NCI-H2029 treated with DMSO at 0.1 percent for 48 hours (cell line): ENCODE results near the gene RAB14.

Source experiments
- DNase-seq: peaks from one replicate; lab custom pipeline; 2025; lab: John Stamatoyannopoulos, UW

RAB14 gene

GRCh38 chr9:121219530-121219929 lies 17.9 kb upstream of the RAB14 start:
- no peak for DNase-seq

GRCh38 chr9:121218357-121219027 lies 16.8 kb upstream of the RAB14 start:
- DNase-seq, result no peak

- no peak for DNase-seq
These were observed 16.1 kb upstream of the RAB14 start for GRCh38 chr9:121217609-121218292.

- DNase-seq, result no peak
These were observed 14.7 kb upstream of the RAB14 start for GRCh38 chr9:121216271-121216805.

GRCh38 chr9:121214005-121214404 lies 12.3 kb upstream of the RAB14 start:
- no peak for DNase-seq

- DNase-seq, result peak; percentile 87
These were observed 11.6 kb upstream of the RAB14 start for GRCh38 chr9:121213136-121213806.

- DNase-seq, result no peak
These were observed 8.9 kb upstream of the RAB14 start for GRCh38 chr9:121210536-121210935.

GRCh38 chr9:121207371-121207940 lies 5.8 kb upstream of the RAB14 start:
- DNase-seq, result no peak

GRCh38 chr9:121206516-121207370 lies 5.1 kb upstream of the RAB14 start:
- peak; percentile 4 for DNase-seq

GRCh38 chr9:121204611-121205010 lies 2.9 kb upstream of the RAB14 start:
- DNase-seq, result no peak

GRCh38 chr9:121204121-121204520 lies 2.5 kb upstream of the RAB14 start:
- no peak for DNase-seq

- no peak for DNase-seq
These were observed 478 bp downstream of the RAB14 start for GRCh38 chr9:121201045-121201737.

GRCh38 chr9:121200356-121200755 lies 1.3 kb downstream of the RAB14 start:
- DNase-seq, result no peak

- no peak for DNase-seq
These were observed 1.7 kb downstream of the RAB14 start for GRCh38 chr9:121199921-121200320.

- DNase-seq, result no peak
These were observed 3.1 kb downstream of the RAB14 start for GRCh38 chr9:121198512-121199042.

- DNase-seq, result no peak
These were observed 4.5 kb downstream of the RAB14 start for GRCh38 chr9:121197132-121197531.

GRCh38 chr9:121196389-121196788 lies 5.3 kb downstream of the RAB14 start:
- no peak for DNase-seq

- no peak for DNase-seq
These were observed 6.9 kb downstream of the RAB14 start for GRCh38 chr9:121194730-121195129.

GRCh38 chr9:121192959-121193640 lies 8.6 kb downstream of the RAB14 start:
- no peak for DNase-seq

GRCh38 chr9:121192518-121192917 lies 9.2 kb downstream of the RAB14 start:
- no peak for DNase-seq
